ENCODE results near the gene RNF26.

RNF26 gene

DNA sequence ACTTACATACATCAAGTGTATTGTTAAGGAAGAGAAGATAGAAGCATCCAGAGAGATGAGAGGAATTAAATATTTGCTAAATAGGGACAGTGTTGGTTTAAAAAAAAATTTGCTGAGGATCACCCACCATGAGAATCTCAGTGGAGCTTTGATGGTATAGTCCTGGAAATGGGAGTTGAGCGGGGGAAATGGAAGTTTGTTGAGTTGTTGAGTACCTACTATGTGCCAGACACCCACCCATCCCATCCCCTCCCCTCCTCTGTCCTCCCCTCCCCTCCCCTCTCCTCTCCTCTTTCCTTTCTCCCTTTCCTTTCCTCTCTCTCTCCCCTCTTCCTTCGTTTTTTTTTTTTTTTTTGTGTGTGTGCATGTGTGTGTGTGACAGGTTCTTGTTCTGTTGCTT lies 16.9 kb downstream of the RNF26 start:
- no peak for TF ChIP-seq POLR2AphosphoS5 (IDR thresholded peaks at IDR 0.05; ENCODE audit: borderline replicate concordance, low read depth, low read length)
- TF ChIP-seq FOXP2 (optimal IDR thresholded peaks at IDR 0.05; ENCODE audit: control extremely low read depth, extremely low read length, insufficient read depth), result no peak
- no peak for TF ChIP-seq EZH2 (IDR thresholded peaks at IDR 0.05)
- H3K9me3 ChIP-seq (ENCODE audit: low read depth, low read length), result no peaks in the 10 kb centered on the region
- H3K27ac ChIP-seq, result no peak overlapping the region
- H3K36me3 ChIP-seq (ENCODE audit: insufficient read depth, low read length), result peaks cover 1% of the 10 kb centered on the region; the same call in 1 of the 2 replicates
- H3K4me3 ChIP-seq, result no peak overlapping the region
- DNase-seq (ENCODE audit: low read depth, low spot score), result no peak
- H3K9ac ChIP-seq (ENCODE audit: insufficient read length), result no peak overlapping the region

DNA sequence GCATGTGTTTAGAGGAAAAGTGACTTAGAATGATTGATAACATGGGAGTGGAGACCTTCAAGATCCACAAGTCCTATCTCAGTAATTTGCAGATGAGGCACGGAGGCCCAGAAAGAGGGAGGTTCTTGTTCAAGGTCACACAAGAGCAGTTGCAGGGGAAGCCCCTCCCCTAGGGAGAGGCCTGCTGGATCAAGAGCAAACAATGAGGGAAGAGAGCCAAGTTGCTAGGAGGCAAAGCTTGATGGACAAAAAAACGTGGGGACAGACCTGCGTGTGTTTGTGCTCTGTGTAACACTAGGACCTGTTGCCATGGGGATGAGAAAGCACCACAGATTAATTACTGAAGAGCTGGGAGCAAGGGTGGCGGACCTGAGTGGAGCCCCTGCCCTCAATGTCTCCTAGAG lies 18.5 kb downstream of the RNF26 start:
- Histone ChIP-seq H3K9ac (ENCODE audit: insufficient read length) (no peak overlapping the region), H3K36me3 (ENCODE audit: insufficient read depth, low read length) (peaks cover 10% of the 10 kb centered on the region; the same call in 1 of the 2 replicates), H3K4me3 (no peak overlapping the region), H3K9me3 (ENCODE audit: low read depth, low read length) (no peaks in the 10 kb centered on the region), H3K27ac (no peak overlapping the region)
- DNase-seq (ENCODE audit: low read depth, low spot score), result no peak
- TF ChIP-seq POLR2AphosphoS5 (IDR thresholded peaks at IDR 0.05; ENCODE audit: borderline replicate concordance, low read depth, low read length) (no peak), EZH2 (IDR thresholded peaks at IDR 0.05) (no peak)

DNA sequence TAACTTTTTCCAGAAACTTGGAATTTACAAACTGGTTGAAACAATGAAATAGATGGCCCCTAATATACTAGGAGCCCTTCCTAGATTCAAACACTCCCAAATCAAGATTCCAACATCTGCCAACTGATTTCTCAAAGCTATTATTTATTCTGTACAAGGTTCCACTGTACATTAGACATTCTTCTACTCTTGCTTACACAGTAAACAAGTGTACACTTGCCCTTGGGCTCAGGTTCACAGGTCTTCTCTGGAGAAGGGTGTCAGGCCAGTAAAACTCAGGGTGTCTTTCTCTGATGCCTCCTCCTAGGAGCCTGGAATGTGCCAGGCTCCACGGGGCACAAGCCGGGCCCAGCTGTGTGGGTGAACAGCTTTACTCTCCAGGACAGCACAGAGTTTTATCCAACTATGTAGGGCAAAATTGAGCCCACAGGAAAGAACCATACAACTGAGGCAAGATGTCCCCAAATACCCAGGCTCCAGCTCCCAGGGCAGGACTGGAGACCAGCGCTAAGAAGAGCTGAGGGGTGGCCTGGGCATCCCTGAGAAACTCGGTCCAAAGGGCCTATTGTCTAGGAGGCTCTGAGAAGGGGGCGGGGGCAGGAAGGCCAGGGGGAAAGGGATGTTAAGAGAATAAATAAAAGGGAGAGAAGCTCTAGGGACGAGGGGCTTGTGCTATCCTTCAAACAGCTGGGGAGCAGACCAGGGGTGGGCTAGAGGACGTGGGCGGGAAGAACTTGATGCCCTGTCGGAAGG lies 20.9 kb downstream of the RNF26 start:
- no peak overlapping the region for H3K27ac ChIP-seq
- H3K9me3 ChIP-seq (ENCODE audit: low read depth, low read length), result no peaks in the 10 kb centered on the region
- H3K9ac ChIP-seq (ENCODE audit: insufficient read length), result no peak overlapping the region
- H3K4me3 ChIP-seq, result no peak overlapping the region
- TF ChIP-seq EZH2 (IDR thresholded peaks at IDR 0.05) (no peak), FOXP2 (optimal IDR thresholded peaks at IDR 0.05; ENCODE audit: control extremely low read depth, extremely low read length, insufficient read depth) (no peak), POLR2AphosphoS5 (IDR thresholded peaks at IDR 0.05; ENCODE audit: borderline replicate concordance, low read depth, low read length) (no peak)
- H3K36me3 ChIP-seq (ENCODE audit: insufficient read depth, low read length), result peaks cover 22% of the 10 kb centered on the region; the same call in 1 of the 2 replicates
- DNase-seq (ENCODE audit: low read depth, low spot score), result no peak

DNA sequence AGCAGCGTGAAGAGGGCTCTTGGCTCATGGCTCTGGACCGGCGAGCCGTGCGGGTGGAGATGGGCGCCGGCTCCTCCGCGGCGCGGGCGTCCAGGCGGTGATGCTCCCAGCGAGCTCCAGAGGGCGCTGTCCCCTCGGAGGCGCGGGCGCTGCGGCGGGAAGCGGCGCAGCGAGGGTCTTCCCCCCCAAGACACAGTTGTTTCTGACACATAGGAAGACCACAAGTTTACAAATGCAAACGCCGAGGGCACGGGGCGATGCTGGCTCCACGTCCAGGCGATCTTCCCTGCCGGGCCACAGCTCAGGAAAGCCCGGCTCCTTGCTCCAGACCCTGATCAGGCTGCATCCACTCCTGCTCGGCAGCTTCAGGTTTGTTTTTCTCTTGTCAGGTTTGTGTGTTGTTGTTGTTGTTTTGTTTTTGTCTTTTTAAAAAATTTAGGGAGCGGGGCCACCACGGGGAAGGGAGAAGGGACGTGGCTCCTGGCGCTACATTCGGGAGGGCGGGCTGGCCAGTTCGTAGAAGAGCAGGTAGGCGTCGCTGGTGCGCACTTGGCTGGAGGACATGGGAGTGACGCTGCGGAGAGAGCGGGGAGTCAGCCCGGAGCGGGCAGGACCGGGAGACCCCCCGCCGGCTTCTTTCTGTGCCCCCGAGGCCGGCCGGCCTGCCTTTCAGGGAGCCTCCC lies 22.2 kb downstream of the RNF26 start:
- no peak overlapping the region for H3K4me3 ChIP-seq
- TF ChIP-seq EZH2 (IDR thresholded peaks at IDR 0.05) (no peak), POLR2AphosphoS5 (IDR thresholded peaks at IDR 0.05; ENCODE audit: borderline replicate concordance, low read depth, low read length) (no peak), FOXP2 (optimal IDR thresholded peaks at IDR 0.05; ENCODE audit: control extremely low read depth, extremely low read length, insufficient read depth) (no peak)
- no peak overlapping the region for H3K27ac ChIP-seq
- no peaks in the 10 kb centered on the region for H3K9me3 ChIP-seq (ENCODE audit: low read depth, low read length)
- DNase-seq (ENCODE audit: low read depth, low spot score), result no peak
- peaks cover 22% of the 10 kb centered on the region; the same call in 1 of the 2 replicates for H3K36me3 ChIP-seq (ENCODE audit: insufficient read depth, low read length)
- no peak overlapping the region for H3K9ac ChIP-seq (ENCODE audit: insufficient read length)

DNA sequence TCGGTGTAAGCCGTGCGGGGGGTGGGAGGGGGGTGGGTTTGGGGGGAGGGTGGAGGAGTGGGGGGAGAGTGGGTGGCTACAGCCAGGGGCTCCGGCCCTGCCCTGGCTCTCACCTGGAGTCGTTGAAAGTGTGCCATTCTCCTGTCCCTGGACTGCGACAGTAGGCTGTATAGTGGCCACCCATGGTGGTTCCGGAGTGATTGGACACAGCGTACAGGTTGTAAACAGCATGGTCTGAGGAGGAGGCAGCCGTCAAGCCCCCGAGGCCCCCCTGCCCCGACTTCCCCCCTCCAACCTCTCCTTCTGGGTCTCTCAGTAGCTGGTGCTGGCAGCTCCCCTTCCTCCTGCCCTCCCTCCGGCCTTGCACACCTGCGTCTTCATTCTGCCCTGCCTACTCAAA lies 22.7 kb downstream of the RNF26 start:
- H3K9ac ChIP-seq (ENCODE audit: insufficient read length), result no peak overlapping the region
- H3K27ac ChIP-seq, result no peak overlapping the region
- no peaks in the 10 kb centered on the region for H3K9me3 ChIP-seq (ENCODE audit: low read depth, low read length)
- no peak overlapping the region for H3K4me3 ChIP-seq
- no peak for TF ChIP-seq EZH2 (IDR thresholded peaks at IDR 0.05)
- TF ChIP-seq POLR2AphosphoS5 (IDR thresholded peaks at IDR 0.05; ENCODE audit: borderline replicate concordance, low read depth, low read length), result no peak
- no peak for TF ChIP-seq FOXP2 (optimal IDR thresholded peaks at IDR 0.05; ENCODE audit: control extremely low read depth, extremely low read length, insufficient read depth)
- H3K36me3 ChIP-seq (ENCODE audit: insufficient read depth, low read length), result peaks cover 22% of the 10 kb centered on the region; the same call in 1 of the 2 replicates
- DNase-seq (ENCODE audit: low read depth, low spot score), result no peak

DNA sequence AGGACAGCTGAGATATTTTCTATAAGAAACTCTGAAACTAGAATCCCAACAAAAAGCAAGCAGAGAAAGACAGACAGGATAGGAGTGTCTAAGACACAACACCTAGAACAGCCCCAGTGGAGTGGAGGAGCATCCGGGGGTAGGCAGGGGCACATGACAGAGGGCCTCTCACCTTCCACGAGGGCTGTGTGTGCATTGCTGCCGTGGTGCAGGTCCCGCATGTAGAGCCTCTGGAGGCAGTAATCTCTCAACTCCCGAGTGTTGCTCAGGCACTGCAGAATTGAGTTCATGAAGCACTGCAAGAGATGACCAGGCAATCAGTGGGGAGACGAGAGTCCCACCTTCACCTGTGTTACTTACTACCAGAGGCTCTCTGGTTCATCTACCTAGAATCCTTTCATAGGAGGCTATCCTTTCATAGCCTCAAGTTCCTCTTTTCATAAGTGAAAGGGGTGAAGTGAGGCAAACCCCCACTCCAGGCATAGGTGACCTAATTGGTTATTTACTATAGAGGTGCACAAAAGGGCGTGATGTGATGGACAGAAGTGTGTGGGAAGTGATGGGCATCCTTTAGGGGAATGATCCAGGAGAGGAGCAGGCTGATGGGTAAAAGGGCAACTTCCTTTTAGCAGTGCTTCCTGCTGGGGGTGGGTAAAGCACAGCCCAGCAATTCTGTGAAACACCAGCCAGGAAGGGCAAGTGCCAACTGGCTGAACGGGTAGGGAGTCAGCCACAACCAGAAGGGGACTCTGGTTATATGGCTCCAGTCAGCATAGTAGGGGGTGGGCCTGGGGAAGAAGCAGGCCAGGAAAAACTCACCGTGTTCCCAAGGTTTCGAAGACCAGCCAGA lies 25.3 kb downstream of the RNF26 start:
- no peaks in the 10 kb centered on the region for H3K9me3 ChIP-seq (ENCODE audit: low read depth, low read length)
- H3K36me3 ChIP-seq (ENCODE audit: insufficient read depth, low read length), result peaks cover 22% of the 10 kb centered on the region; the same call in 1 of the 2 replicates
- TF ChIP-seq EZH2 (IDR thresholded peaks at IDR 0.05), result no peak
- DNase-seq (ENCODE audit: low read depth, low spot score), result no peak
- no peak overlapping the region for H3K9ac ChIP-seq (ENCODE audit: insufficient read length)
- no peak overlapping the region for H3K4me3 ChIP-seq
- no peak overlapping the region for H3K27ac ChIP-seq

DNA sequence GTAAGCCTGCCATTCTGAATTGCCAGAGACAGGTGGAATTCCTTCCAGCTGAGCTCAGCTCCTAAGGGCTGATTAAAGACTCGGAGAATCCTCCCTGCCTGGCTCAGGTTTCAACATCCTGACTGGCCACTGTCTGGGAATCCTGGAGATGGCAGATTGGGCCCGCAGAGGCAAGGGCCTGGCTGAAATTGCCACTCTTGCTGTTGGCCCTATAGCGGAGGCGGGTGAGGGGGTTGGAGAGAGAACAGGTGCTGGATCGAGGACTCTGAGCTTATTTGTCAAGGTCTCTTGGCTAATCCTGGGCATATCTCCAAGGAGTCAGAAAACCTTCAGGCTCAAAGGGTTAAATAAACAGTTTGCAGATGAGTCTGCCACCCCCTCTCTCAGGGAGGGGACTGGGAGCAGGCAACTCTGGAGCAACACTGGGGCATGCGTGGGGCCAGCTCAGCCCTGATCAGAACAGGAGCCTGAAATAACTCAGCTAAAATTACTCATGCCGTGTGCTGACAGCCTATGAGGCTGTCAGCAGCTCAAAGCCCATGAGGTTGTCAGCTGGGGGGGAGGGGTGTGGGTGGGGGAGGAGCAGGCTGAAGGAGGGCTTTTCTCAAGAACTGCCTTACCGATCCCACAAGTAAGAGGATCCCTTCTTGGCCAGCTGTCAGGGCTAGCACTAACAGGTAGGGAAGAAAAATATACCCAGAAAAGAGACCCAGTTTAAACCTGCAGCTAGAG lies 26.9 kb downstream of the RNF26 start:
- DNase-seq (ENCODE audit: low read depth, low spot score), result no peak
- Histone ChIP-seq H3K9ac (ENCODE audit: insufficient read length) (no peak overlapping the region), H3K36me3 (ENCODE audit: insufficient read depth, low read length) (peaks cover 21% of the 10 kb centered on the region; the same call in 1 of the 2 replicates), H3K9me3 (ENCODE audit: low read depth, low read length) (no peaks in the 10 kb centered on the region), H3K27ac (no peak overlapping the region), H3K4me3 (no peak overlapping the region)
- TF ChIP-seq EZH2 (IDR thresholded peaks at IDR 0.05), result no peak
- TF ChIP-seq POLR2AphosphoS5 (IDR thresholded peaks at IDR 0.05; ENCODE audit: borderline replicate concordance, low read depth, low read length), result no peak
- no peak for TF ChIP-seq FOXP2 (optimal IDR thresholded peaks at IDR 0.05; ENCODE audit: control extremely low read depth, extremely low read length, insufficient read depth)

Data from SK-N-MC (cell line).